ENCODE data around the gene WDR45.
"Not testable (repeated sequence)": the region's sequence is repeated elsewhere in the genome, so short reads cannot be mapped to it uniquely, and the experiment has no call there.

The WDR45 gene

GRCh38 chrX:49079489-49080428 is at the start of gene WDR45:
Gene WDR45 (minus strand): TSS chrX:49079887. CDS start chrX:49078095, 1,792 bp downstream.
- no peak for FAIRE-seq

DNA sequence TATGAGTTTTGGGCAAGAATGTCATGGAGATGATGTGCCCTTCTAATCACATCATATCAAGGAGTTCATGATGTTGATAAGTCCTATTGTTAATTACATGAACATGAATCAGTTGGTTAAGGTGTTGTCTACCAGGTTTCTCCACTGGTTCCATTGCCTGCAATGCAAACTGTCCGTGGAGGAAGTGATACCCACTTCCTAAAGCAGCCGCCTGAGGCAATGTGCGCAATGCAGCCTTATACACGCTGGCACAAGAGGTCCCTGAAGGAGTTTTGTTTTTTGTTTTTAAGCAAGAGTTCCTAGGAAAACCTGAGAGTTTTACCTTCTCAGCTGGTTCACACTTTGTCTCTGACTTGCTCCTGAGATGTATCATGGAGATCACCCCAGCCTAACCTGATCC is 49.7 kb upstream of the WDR45 start:
- no peak for FAIRE-seq

- not testable (repeated sequence) for FAIRE-seq
These were observed 48.1 kb upstream of the WDR45 start for GRCh38 chrX:49127742-49128258.

DNA sequence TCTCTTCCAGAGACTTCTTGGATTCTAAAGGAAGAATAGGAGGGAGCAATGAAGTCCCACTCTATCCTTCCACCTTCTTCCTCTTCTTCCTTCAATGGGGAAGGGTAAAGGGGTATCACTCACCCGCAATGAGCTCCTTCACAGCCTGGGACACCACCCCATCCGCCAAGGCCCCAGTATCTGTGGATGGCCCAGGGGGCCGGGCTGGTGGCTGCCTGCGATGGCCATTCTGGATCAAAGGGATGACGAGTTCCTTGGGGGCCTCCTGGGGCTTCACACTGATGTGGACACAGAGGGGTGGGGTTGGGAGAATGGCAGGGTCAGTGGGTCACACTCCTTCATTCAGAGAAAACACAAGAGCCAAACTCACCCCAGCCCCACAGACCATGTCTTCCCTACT is 42.8 kb upstream of the WDR45 start:
- no peak for FAIRE-seq

- no peak for FAIRE-seq
These were observed 40.4 kb upstream of the WDR45 start for GRCh38 chrX:49120091-49120490.

- FAIRE-seq = no peak
These were observed 37.9 kb upstream of the WDR45 start for GRCh38 chrX:49117581-49117980.

GRCh38 chrX:49116716-49117115 is 37.0 kb upstream of the WDR45 start:
- FAIRE-seq = no peak

- no peak for FAIRE-seq
These were observed 36.4 kb upstream of the WDR45 start for GRCh38 chrX:49116076-49116475.

DNA sequence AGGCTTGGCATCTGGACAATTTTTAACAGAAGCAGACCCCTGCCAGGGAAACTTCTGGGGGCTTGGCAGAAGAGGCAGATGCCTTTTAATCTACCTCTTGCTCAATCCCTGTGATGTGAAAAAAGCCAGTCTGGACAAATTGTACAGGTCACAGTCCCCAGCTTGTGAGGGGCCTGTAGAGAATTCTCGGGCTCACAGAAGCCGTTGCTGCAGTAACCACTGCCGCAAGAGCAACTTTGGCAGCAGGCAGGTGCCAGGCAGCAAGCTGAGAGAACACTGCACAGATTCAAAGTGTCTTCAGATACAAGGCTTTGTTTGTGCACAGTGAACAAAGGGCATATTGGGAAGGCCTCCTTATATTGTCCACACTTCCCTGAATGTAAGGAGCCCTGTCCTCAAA is 32.1 kb upstream of the WDR45 start:
- FAIRE-seq = no peak

DNA sequence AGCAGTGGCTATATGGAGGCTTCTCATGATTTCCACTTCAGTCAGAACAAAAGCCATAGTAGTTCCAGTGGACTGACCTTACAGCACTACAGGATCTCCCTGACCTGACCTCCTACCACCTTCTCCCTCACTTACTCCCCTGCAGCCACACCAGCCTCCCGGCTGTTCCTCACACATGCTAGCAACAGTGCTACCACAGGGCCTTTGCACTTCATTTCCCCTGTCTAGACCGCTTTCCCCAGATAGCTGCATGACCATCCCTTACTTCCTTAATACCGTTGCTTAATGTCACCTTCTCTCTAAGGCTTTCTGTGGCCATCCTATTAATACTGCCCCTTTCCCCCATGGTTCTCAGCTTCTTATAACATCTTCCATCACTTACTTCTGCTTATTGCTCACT is 30.7 kb upstream of the WDR45 start:
- FAIRE-seq = no peak

DNA sequence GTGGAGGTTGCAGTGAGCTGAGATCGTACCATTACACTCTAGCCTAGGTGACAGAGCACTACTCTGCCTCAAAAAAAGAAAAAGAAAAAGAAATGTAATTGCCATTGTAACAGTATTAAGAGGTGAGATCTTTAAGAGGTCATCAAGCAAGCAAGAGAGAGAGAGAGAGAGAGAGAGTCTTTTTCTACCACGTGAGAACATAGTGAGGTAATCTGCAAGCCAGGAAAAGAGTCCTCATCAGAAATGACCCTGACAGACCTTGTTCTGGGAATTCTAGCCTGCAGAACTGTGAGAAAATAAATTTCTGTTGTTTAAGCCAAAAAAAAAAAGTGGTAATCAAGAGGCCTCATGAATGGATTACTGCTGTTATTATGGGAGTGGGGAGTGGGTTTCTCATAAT is 29.0 kb upstream of the WDR45 start:
- FAIRE-seq = no peak

DNA sequence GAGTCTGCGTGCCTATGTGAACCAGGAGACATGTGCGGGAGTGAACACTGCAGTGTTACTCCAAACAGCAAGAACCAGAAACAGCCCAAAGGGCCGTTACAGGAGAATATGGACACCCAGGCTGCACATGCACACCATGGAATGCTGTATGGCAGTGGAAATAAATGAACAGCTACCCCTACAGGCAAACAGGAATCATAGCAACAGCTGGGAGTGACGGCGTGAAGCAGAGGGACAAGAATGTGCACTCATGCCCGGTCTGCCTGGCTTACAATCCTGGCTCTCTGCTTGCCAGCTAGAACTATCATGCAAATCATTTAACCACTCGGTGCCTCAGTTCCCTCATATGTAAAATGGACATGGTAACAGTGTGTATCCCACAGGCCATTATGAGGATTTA is 27.2 kb upstream of the WDR45 start:
- no peak for FAIRE-seq

GRCh38 chrX:49106296-49106695 is 26.6 kb upstream of the WDR45 start:
- FAIRE-seq = no peak

DNA sequence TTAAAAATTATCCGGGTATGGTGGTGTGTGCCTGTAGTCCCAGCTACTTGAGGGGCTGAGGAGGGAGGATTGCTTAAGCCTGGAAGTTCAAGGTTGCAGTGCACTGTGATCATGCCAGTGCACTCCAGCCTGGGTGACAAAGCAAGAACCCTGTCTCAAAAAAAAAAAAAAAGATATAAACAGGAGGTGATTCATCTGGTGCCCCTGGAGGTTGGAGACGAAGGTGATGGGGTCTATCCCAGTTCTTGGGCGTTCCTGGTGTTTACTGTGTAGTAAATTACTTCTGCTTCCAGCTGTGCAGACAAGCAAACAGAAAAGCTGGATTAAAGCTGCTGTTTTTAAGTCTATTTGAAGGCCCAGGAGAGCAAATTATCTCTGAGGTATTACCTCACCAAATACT is 23.9 kb upstream of the WDR45 start:
- no peak for FAIRE-seq

- FAIRE-seq = no peak
These were observed 22.5 kb upstream of the WDR45 start for GRCh38 chrX:49102190-49102589.

DNA sequence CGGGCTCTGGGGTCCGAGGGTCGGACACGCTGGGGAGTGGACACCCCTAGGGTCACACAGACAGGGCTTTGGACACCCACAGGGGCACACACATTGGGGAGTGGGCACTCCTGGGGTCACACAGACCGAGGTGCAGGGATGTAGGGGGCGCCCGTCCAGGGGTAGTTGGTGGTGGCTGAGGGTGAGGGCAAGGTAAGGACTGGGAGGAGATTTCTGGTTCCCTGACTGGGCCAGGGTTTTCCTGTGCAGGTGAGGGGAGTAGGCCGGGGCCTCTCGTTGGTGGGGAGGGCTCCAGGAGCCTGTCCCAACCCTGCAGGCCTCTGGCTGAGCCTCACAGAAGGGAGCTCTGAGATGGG is 21.9 kb upstream of the WDR45 start:
- FAIRE-seq = no peak

GRCh38 chrX:49100704-49101628 is 21.3 kb upstream of the WDR45 start:
- peak; percentile 40 for FAIRE-seq

- no peak for FAIRE-seq
These were observed 16.7 kb upstream of the WDR45 start for GRCh38 chrX:49096419-49096818.

- FAIRE-seq = no peak
These were observed 9.9 kb upstream of the WDR45 start for GRCh38 chrX:49089553-49089952.

DNA sequence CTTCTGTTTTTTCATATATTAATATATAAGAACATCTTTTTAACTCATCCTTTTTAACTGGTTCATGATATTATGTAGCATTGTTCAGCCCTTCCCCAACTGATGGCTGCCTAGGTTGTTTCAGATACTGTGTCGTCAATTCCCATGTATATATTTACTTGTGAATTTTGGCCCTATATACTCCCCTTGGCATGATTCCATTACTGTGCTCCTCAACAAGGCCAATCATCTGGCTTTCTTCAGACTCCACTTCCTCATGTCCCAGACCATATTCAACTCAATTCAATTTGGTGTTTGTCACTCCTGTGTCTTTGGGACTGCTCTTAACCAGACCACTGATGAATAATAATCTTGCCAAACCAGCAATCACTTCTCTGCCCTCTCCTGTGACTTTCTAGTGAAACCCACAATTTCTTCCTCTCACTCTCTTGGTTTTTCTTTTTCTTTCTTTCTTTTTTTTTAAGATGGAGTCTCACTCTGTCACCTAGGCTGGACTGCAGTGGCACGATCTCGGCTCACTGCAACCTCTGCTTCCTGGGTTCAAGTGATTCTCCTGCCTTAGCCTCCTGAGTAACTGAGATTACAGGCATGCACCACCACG is 2.7 kb upstream of the WDR45 start:
- FAIRE-seq = no peak

DNA sequence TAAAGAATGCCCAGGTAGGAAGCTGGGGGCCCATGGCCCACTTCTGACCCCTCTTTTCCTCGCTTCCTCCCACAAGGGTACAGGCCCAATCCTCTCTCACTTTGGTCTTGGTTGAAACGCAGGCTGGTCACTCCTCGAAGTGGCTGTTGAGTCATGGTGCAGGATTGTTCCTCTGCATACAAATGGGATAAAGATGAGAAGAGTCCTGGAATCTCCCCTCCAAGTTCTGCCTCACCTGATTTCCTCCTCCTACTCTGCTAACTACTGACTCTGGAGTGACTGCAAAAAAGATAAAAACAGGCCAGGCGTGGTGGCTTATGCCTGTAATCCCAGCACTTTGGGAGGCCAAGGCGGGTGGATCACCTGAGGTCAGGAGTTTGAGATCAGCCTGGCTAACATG is 1.7 kb downstream of the WDR45 start:
- FAIRE-seq = no peak

DNA sequence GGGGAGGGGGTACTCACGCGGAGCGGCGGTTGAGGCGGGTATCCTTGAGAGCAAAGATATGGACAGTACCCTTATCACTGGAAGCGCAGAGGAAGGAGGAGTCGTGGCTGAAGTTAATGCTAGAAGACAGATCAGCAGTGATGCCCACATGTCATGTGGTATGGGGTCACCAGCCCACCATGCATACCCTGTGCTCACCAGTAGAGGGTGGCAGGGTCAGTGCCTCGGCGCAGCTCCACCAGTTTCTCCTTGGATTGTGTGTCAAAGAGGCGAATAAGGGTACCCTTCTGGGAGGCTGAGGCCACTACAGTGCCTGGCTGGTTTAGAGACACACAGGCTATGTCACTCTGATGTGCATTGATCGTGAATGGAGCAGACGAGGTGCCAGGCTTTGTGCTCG is 4.3 kb downstream of the WDR45 start:
- FAIRE-seq = no peak
